RWPE1 (cell line): ENCODE measurements around the gene LCN1.
"Not testable (repeated sequence)": the region's sequence is repeated elsewhere in the genome, so short reads cannot be mapped to it uniquely, and the experiment has no call there.

ENCODE experiments used
- CTCF ChIA-PET: fragments of 350-600 bp; sonication (Branson Sonifier 250); formaldehyde crosslinking; extraction: SDS; loops from one replicate; lab custom pipeline; 2021; lab: Yijun Ruan, JAX
- POLR2A ChIA-PET: fragments of 400-600 bp; formaldehyde crosslinking; extraction: SDS; loops from one replicate; lab custom pipeline; 2020; ENCODE audit warnings: antibody characterized with exemption; ENCODE audit not compliant: low non-redundant PET; lab: Yijun Ruan, JAX
- DNase-seq: peaks from one replicate; pipeline ENCODE4 v3.0.0; 2012; ENCODE audit warnings: low spot score
- H3K27ac ChIP-seq: fragments of 450-650 bp; 2 replicates; pipeline ENCODE4 v1.5.1; 2017
- TF ChIP-seq, protein P1 (sequence below): fragments of 450-650 bp; conservative IDR thresholded peaks from 2 replicates; pipeline ENCODE4 v1.5.1; 2017; ENCODE audit warnings: low read depth, mild to moderate bottlenecking

LCN1 gene

DNA sequence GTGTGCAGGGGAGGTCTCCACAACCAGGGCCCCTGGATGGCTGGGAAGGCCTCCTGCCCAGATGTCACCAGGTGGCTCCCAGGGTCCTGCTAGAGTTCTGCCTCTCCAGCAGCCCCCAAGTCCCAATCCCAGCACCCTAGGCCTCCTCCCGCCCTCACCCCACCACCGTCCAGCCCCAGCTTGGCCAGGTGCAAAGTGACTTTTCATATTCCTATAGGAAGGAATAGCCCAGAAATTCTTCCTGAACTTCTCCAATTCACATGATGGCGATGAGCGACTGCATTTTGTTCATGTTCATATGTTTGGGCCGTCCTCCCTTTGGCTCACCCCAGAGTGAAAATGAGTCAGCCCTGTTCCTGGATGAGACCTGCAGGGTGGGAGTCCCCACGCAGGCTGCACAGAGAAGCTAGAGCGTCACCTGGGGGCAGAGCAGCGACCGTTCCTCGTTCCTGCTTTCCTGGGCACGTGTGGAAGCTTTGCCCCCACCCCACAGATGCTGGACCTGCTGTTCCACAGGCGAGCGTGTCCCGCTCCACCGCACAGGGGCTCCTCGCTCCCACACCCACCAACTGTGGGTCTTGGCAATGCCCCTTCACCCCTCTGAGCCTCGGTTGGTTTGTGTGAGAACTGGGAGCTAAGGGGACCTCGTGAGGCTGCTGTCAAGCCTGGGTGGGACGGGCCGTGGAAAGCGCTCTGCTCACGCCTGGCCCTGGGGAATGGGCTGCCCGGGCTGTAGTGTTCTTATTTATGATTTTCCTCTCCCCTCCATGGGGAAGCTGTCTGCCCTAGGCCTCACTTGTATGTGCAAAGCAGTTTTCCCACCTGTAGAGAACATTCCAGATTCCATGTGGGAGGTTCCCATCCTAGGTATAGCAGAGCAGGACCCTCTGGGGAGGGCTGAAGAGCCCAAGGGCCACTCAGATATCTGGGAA, 13.9 kb upstream of the LCN1 start:
- ChIA-PET POLR2A (no interaction called here), CTCF (interaction anchor here (0.8 kb wide), 1 partner anchor 10 kb away, joined by 4 read pairs; no protein-coding TSS in a partner anchor)
- H3K27ac ChIP-seq, result no peak overlapping the region
- TF ChIP-seq, protein P1, sequence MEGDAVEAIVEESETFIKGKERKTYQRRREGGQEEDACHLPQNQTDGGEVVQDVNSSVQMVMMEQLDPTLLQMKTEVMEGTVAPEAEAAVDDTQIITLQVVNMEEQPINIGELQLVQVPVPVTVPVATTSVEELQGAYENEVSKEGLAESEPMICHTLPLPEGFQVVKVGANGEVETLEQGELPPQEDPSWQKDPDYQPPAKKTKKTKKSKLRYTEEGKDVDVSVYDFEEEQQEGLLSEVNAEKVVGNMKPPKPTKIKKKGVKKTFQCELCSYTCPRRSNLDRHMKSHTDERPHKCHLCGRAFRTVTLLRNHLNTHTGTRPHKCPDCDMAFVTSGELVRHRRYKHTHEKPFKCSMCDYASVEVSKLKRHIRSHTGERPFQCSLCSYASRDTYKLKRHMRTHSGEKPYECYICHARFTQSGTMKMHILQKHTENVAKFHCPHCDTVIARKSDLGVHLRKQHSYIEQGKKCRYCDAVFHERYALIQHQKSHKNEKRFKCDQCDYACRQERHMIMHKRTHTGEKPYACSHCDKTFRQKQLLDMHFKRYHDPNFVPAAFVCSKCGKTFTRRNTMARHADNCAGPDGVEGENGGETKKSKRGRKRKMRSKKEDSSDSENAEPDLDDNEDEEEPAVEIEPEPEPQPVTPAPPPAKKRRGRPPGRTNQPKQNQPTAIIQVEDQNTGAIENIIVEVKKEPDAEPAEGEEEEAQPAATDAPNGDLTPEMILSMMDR, result no peak
- no peak for DNase-seq

DNA sequence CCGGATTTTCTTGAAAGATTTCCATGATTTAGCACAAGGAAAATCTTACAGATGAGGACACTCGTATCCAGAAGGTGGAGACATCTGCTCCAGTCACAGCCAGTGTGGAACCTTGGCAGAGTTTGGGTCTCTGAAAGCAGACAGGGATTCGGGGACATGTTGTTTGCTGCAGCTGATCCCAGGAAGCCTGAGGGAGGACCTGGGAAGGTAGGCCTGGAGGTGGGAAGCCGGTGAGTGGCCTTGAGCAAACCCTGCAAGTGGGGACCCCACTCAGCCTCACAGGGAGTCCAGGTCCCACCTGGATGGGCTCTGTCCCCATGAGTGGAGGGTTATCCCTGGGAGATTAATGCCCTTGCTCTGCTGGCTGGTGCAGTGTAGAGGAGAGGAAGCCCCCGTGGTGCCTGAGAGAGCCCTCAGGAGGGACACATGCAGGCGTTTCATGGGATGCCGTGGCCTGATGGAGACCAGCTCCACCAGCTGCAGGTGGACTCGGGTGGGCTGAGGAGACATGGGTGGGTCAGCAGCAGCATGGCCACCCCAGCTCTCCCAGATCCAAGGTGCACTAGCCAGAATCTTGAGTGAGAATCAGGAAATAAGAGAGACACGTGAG, 12.9 kb upstream of the LCN1 start:
- TF ChIP-seq, protein P1, result no peak
- H3K27ac ChIP-seq, result no peak overlapping the region
- CTCF ChIA-PET, result interaction anchor here (0.8 kb wide), 1 partner anchor 9 kb away, joined by 4 read pairs; no protein-coding TSS in a partner anchor
- POLR2A ChIA-PET, result no interaction called here
- DNase-seq, result no peak

DNA sequence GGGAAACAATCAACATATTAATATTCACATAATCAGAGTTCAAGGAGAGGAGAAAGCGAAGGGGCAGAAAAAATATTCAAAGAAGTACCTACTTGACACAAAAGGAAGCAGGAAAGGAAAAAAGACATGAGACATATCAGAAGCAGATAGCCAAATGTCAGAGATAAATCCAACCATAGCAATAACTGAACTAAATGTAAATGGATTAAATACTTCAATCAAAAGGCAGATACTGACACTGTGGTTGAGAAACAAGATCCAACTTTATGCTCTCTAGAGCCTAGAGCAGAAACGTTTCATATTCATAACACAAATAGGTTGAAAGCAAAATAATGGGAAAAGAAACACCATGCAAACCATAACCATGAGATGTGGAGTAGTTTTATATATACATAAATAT, 11.8 kb upstream of the LCN1 start:
- TF ChIP-seq, protein P1, result no peak
- no peak overlapping the region for H3K27ac ChIP-seq
- no peak for DNase-seq
- POLR2A ChIA-PET, result no interaction called here
- CTCF ChIA-PET, result no interaction called here

DNA sequence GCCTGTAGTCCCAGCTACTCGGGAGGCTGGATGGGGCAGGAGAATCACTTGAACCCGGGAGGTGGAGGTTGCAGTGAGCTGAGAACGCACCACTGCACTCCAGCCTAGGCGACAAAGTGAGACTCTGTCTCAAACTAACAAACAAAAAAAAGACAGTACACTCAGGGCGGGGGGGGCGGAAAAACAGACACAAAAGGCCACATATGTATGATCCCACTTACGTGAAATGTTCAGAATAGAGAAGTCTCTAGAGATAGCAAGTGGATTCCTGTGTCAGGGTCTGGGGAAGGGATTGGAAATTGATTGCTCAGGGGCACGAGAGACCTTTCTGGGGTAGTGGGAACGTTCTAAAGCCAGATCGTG, 9.0 kb upstream of the LCN1 start:
- TF ChIP-seq, protein P1, result no peak
- CTCF ChIA-PET, result interaction anchor here (1.0 kb wide), 1 partner anchor 8 kb away, joined by 8 read pairs; no protein-coding TSS in a partner anchor

DNA sequence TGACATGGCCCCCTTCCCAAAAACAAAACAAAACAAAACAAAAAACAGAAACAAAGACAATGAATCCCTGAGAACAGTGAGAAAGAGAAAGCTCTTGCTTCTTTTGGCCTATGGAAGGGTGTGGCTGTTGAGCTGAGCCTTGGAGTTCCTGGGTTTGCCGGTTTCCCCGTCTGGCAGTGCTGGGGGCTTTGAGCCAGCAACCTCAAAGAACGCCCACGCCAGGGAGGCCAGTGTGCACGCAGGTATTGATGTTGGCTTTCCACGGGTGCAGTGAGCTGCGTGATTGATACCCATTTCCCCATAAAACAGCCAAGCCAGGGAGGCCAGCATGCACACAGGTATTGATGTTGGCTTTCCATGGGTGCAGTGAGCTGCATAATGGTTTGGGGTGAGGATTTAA, 8.3 kb upstream of the LCN1 start:
- TF ChIP-seq, protein P1, result no peak
- no peak for DNase-seq
- CTCF ChIA-PET, result interaction anchor here (0.6 to 1.0 kb wide), 2 partner anchors 8 to 31 kb away, joined by 3 to 8 read pairs; no protein-coding TSS in a partner anchor
- H3K27ac ChIP-seq, result no peak overlapping the region
- POLR2A ChIA-PET, result no interaction called here

More for the DNA sequence above, 9.0 kb upstream of the LCN1 start:
- POLR2A ChIA-PET, result no interaction called here
- DNase-seq, result no peak
- no peak overlapping the region for H3K27ac ChIP-seq

DNA sequence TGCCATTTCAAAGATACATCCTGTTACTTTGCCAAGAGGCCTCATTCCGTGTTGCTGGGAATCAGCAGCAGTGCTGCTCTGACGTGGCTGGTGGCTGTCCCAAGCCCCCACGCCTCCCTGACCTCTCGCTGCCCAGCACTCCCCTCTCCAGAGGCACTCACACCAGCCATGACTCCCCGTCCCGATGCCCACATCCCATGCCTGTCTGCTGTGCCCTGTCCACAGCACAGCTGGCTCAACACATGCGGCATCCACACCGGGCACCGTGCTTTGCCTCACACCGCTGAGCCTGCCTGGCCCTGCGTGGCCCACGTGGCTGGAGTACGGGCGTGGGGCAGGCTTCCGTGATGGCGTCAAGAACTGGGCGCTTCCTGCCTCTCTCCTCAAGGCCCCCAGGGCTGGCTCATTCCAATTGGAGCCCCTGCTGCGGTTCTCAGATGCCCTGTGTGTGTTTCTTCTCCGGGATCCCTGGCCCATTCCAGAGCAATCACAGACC, 7.8 kb upstream of the LCN1 start:
- ChIA-PET POLR2A (no interaction called here), CTCF (interaction anchor here (0.6 kb wide), 1 partner anchor 30 kb away, joined by 3 read pairs; no protein-coding TSS in a partner anchor)
- H3K27ac ChIP-seq, result no peak overlapping the region
- DNase-seq, result no peak
- TF ChIP-seq, protein P1, result no peak

DNA sequence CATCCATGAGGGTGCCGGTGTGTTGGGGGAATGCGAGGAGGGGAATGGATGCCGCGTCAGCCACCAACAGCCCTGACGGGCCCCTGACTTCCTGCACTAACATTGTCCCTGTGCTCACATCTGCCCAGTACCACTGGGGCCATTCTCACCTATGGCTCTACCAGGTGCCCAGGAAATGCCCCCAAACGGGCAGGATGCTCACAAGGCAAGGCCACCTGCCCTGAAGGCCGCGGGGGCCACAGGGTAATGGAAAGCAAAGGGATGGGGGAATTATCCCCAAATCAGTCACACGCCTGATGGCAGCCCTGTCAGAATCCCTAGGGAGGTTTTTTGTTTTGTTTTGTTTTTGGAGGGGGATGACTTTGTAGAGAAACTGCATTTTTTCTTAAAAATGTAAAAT, 7.3 kb upstream of the LCN1 start:
- CTCF ChIA-PET, result interaction anchor here (1.7 kb wide), 1 partner anchor 9 kb away, joined by 11 read pairs; no protein-coding TSS in a partner anchor
- H3K27ac ChIP-seq, DNase-seq, POLR2A ChIA-PET: not testable (repeated sequence)
